Left lobe of liver (tissue), 2 donors: ENCODE data around the gene RFC1. TPM values are rescaled to one million over a fixed set of nuclear protein-coding genes. Genes with fewer than 3 reads are reported as not detected.
A peak's percentile ranks its signal among the peaks of the same experiment; 100 is the strongest.
"Not testable (repeated sequence)": the region's sequence is repeated elsewhere in the genome, so short reads cannot be mapped to it uniquely, and the experiment has no call there.

Experiments
- ATAC-seq: fragments of 200-7000 bp; cut with Tn5 transposase; one replicate; pipeline ENCODE4 v1.9.1; 2020; ENCODE audit warnings: mild to moderate bottlenecking, moderate library complexity
- DNase-seq: peaks from one replicate; pipeline ENCODE4 v3.0.0-alpha.2; 2020; ENCODE audit warnings: low spot score
- total RNA-seq: library from RNA; stranded (reverse); gene quantifications from one replicate; pipeline ENCODE4 v1.2.1, GENCODE V29; 2021
- donor health status: DM: no; HTN: no; CAD: no; lungs with moderate emphysema.
- donor health status: DM: no; HTN: yes; CAD: no.

The RFC1 gene
- 16.1 TPM for total RNA-seq

GRCh38 chr4:39365830-39366771 lies at the start of gene RFC1:
RFC1 (minus strand) TSS chr4:39366362; CDS start chr4:39366241, 121 bp downstream.
- DNase-seq (peak; percentile 95), ATAC-seq (peak; percentile 91)

GRCh38 chr4:39415678-39416283 lies 49.6 kb upstream of the RFC1 start:
- no peak for DNase-seq
- no peak for ATAC-seq

- ATAC-seq, DNase-seq: not testable (repeated sequence)
Measured at GRCh38 chr4:39411561-39411960, 45.4 kb upstream of the RFC1 start.

- no peak for DNase-seq
- peak; percentile 8 for ATAC-seq
Measured at GRCh38 chr4:39410415-39410814, 44.3 kb upstream of the RFC1 start.

GRCh38 chr4:39407584-39407885 lies 41.4 kb upstream of the RFC1 start:
- ATAC-seq = peak; percentile 33
- DNase-seq = no peak

GRCh38 chr4:39406763-39407583 lies 40.8 kb upstream of the RFC1 start, which contains the start of gene KLB:
KLB (plus strand) TSS chr4:39406930; CDS start chr4:39406950, 20 bp downstream.
- DNase-seq (peak; percentile 77), ATAC-seq (peak; percentile 82)

GRCh38 chr4:39401640-39402039 lies 35.5 kb upstream of the RFC1 start:
- DNase-seq, ATAC-seq: not testable (repeated sequence)

- no peak for ATAC-seq
- DNase-seq = no peak
Measured at GRCh38 chr4:39394706-39395105, 28.5 kb upstream of the RFC1 start.

- DNase-seq (no peak), ATAC-seq (no peak)
Measured at GRCh38 chr4:39390603-39391002, 24.4 kb upstream of the RFC1 start.

- ATAC-seq (no peak), DNase-seq (no peak)
Measured at GRCh38 chr4:39384563-39384962, 18.4 kb upstream of the RFC1 start.

- ATAC-seq (peak; percentile 40), DNase-seq (no peak)
Measured at GRCh38 chr4:39383690-39384089, 17.5 kb upstream of the RFC1 start.

- ATAC-seq (peak; percentile 99), DNase-seq (no peak)
Measured at GRCh38 chr4:39375478-39375877, 9.3 kb upstream of the RFC1 start.

GRCh38 chr4:39371209-39371608 lies 5.0 kb upstream of the RFC1 start:
- not testable (repeated sequence) for DNase-seq, ATAC-seq

- no peak for DNase-seq
- no peak for ATAC-seq
Measured at GRCh38 chr4:39369301-39369700, 3.1 kb upstream of the RFC1 start.

GRCh38 chr4:39367166-39367565 lies 1.0 kb upstream of the RFC1 start:
- DNase-seq (peak; percentile 52), ATAC-seq (peak; percentile 83)

- DNase-seq (no peak), ATAC-seq (no peak)
Measured at GRCh38 chr4:39365360-39365759, 802 bp downstream of the RFC1 start.

GRCh38 chr4:39363773-39364393 lies 2.3 kb downstream of the RFC1 start:
- DNase-seq = no peak
- no peak for ATAC-seq

GRCh38 chr4:39362827-39363226 lies 3.3 kb downstream of the RFC1 start:
- DNase-seq (no peak), ATAC-seq (no peak)

- DNase-seq, ATAC-seq: not testable (repeated sequence)
Measured at GRCh38 chr4:39360611-39361010, 5.6 kb downstream of the RFC1 start.

- ATAC-seq (no peak), DNase-seq (no peak)
Measured at GRCh38 chr4:39357002-39357401, 9.2 kb downstream of the RFC1 start.

- ATAC-seq (peak; percentile 82), DNase-seq (no peak)
Measured at GRCh38 chr4:39354254-39354552, 12.0 kb downstream of the RFC1 start.
